ENCODE measurements around the gene COL3A1. TPM values are rescaled to one million over a fixed set of nuclear protein-coding genes. Genes with fewer than 3 reads are reported as not detected.

The COL3A1 gene
- total and polyA plus RNA-seq, 2 of the 8 experiments (the other 6 are each of a cell fraction or from before 2014, with no cell fraction given) = 0.07 to 0.11 TPM

DNA sequence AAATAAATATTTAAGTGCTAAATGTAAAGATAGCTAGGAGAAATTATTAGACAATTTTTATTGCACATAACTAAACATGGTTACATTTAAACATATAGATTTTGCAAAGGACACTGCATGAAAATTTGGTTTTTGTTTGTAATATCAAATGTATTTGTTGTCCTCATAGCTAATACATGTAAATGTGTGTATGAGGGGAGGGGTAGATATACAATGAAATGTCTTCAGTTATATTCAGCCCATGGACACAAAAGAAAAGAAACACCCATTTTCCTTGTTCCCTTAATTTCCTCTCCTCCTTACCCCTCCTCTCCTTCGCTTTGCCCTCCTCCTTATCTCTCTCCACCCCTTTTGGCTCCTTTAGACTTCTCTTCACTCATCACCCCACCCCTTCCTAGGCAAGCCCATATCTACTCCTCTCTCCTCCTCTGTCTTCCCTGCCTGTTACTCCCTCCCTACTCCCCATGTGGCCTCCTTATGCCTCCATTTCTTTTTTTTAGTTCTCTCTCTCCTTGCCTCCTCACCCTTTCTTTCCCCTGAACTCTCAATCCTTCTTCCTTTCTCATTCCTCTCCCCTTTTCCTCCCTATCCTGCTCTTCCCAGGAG lies 1.4 kb downstream of the COL3A1 start:
- TF ChIP-seq SP1 (IDR thresholded peaks at IDR 0.05; ENCODE audit: low read depth, low read length) = no peak
- no peak for TF ChIP-seq RFX5 (IDR thresholded peaks at IDR 0.05; ENCODE audit: borderline replicate concordance, low read depth, low read length)
- no peak for TF ChIP-seq PHF8 (conservative IDR thresholded peaks at IDR 0.05; ENCODE audit: low read depth, low read length)
- TF ChIP-seq MAFK (IDR thresholded peaks at IDR 0.05; ENCODE audit: low read depth, low read length) = no peak
- H3K18ac ChIP-seq (ENCODE audit: extremely low read depth, low read length) = no peak overlapping the region
- peak overlapping the region; percentile 71; the same call in 1 of the 2 replicates for H2AFZ ChIP-seq (ENCODE audit: low read length)

More for the DNA sequence above, 1.4 kb downstream of the COL3A1 start:
- H3K56ac ChIP-seq (replicated peaks; ENCODE audit: insufficient read length, low read depth, low read length) = no peak overlapping the region
- ChIA-PET CTCF (ENCODE audit: partially characterized antibody) (interaction anchor here (1.0 to 1.1 kb wide), 2 partner anchors 12 to 452 kb away, joined by 3 read pairs; no protein-coding TSS in a partner anchor), POLR2A (ENCODE audit: partially characterized antibody) (no interaction called here)
- H3K27me3 ChIP-seq (replicated peaks in 1 of 4; ENCODE audit: control insufficient read depth in 3 of 4, extremely low read depth in 1 of 4, insufficient read depth in 3 of 4, low read length in 3 of 4) = no peaks in the 10 kb centered on the region
- no peaks in the 10 kb centered on the region for H3K79me1 ChIP-seq (ENCODE audit: low read depth, low read length)
- no peak overlapping the region for H3K4me2 ChIP-seq (ENCODE audit: insufficient read depth in 1 of 2, low read depth in 2 of 2, low read length in 2 of 2)
- no peak overlapping the region for H4K8ac ChIP-seq (ENCODE audit: extremely low read depth, insufficient read depth, low read length)
- H3K4me3 ChIP-seq (ENCODE audit: extremely low read depth in 1 of 4, insufficient read depth in 2 of 4, low read depth in 3 of 4, low read length in 4 of 4) = no peak overlapping the region
- H3K9ac ChIP-seq (replicated peaks in 1 of 4; ENCODE audit: extremely low read depth in 1 of 4, low read depth in 3 of 4, low read length in 3 of 4) = no peak overlapping the region
- WGBS, 2 experiments (ENCODE audit: extremely low coverage in 1 of 2, insufficient coverage in 1 of 2, insufficient read length in 1 of 2, insufficient replicate concordance in 2 of 2, low coverage in 1 of 2, low lambda C conversion rate in 2 of 2, missing lambda C conversion rate in 1 of 2) = 86% methylated on average over 1 of the region's 1 CpG; no CpG with 5 or more reads in 1 of the 2 experiments
- H2BK12ac ChIP-seq (ENCODE audit: low read depth, low read length) = no peak overlapping the region
- no peak overlapping the region for H3K23ac ChIP-seq (ENCODE audit: insufficient read length)
- no peak overlapping the region for H3K27ac ChIP-seq (ENCODE audit: low read depth, low read length)
- no peak overlapping the region for H3K14ac ChIP-seq (ENCODE audit: insufficient read length)
- no peak overlapping the region for H4K91ac ChIP-seq (replicated peaks; ENCODE audit: insufficient read length, low read length)
- no peak overlapping the region for H2BK15ac ChIP-seq (ENCODE audit: low read length)
- H3K23me2 ChIP-seq (ENCODE audit: low read depth, low read length) = no peaks in the 10 kb centered on the region; the same call in 1 of the 2 replicates
- no peaks in the 10 kb centered on the region for H3K36me3 ChIP-seq (ENCODE audit: control insufficient read depth in 2 of 4, insufficient read depth in 4 of 4, low read length in 3 of 4)
- no peak overlapping the region for H2BK20ac ChIP-seq (ENCODE audit: low read length)
- no peak overlapping the region for H2AK5ac ChIP-seq (ENCODE audit: low read depth, low read length)
- no peaks in the 10 kb centered on the region for H4K20me1 ChIP-seq (replicated peaks in 1 of 2; ENCODE audit: control insufficient read depth in 1 of 2, insufficient read depth in 2 of 2, low read length in 2 of 2)
- H3K4me1 ChIP-seq (replicated peaks in 1 of 4; ENCODE audit: control insufficient read depth in 3 of 4, insufficient read depth in 4 of 4, low read length in 3 of 4) = no peaks in the 10 kb centered on the region
- no peak for DNase-seq (ENCODE audit: low read depth in 1 of 2, low spot score in 2 of 2)
- no peak overlapping the region for H3K4ac ChIP-seq (replicated peaks; ENCODE audit: insufficient read length, low read depth, low read length)
- H3K79me2 ChIP-seq (ENCODE audit: control insufficient read depth in 1 of 2, insufficient read depth in 2 of 2, low read length in 2 of 2) = no peaks in the 10 kb centered on the region
- no peak overlapping the region for H2BK120ac ChIP-seq (replicated peaks; ENCODE audit: low read depth, low read length)
- no peak overlapping the region for H2BK5ac ChIP-seq (ENCODE audit: low read depth, low read length)
- no peaks in the 10 kb centered on the region for H3K9me3 ChIP-seq (ENCODE audit: insufficient read depth in 2 of 2, low read depth in 1 of 2, low read length in 1 of 2)
- FAIRE-seq = no peak
- H4K5ac ChIP-seq (ENCODE audit: insufficient read length, low read depth, low read length) = no peak overlapping the region

Measured in H1 (cell line).